HG02973 (cell line): ENCODE results near the gene WASHC2A.
"Not testable (repeated sequence)": the region's sequence is repeated elsewhere in the genome, so short reads cannot be mapped to it uniquely, and the experiment has no call there.

Source experiments
- ATAC-seq: cut with Tn5 transposase; IDR thresholded peaks from one replicate; pipeline ENCODE4 v1.9.1; 2021; ENCODE audit warnings: moderate library complexity; ENCODE audit not compliant: unreplicated experiment

Gene WASHC2A, protein sequence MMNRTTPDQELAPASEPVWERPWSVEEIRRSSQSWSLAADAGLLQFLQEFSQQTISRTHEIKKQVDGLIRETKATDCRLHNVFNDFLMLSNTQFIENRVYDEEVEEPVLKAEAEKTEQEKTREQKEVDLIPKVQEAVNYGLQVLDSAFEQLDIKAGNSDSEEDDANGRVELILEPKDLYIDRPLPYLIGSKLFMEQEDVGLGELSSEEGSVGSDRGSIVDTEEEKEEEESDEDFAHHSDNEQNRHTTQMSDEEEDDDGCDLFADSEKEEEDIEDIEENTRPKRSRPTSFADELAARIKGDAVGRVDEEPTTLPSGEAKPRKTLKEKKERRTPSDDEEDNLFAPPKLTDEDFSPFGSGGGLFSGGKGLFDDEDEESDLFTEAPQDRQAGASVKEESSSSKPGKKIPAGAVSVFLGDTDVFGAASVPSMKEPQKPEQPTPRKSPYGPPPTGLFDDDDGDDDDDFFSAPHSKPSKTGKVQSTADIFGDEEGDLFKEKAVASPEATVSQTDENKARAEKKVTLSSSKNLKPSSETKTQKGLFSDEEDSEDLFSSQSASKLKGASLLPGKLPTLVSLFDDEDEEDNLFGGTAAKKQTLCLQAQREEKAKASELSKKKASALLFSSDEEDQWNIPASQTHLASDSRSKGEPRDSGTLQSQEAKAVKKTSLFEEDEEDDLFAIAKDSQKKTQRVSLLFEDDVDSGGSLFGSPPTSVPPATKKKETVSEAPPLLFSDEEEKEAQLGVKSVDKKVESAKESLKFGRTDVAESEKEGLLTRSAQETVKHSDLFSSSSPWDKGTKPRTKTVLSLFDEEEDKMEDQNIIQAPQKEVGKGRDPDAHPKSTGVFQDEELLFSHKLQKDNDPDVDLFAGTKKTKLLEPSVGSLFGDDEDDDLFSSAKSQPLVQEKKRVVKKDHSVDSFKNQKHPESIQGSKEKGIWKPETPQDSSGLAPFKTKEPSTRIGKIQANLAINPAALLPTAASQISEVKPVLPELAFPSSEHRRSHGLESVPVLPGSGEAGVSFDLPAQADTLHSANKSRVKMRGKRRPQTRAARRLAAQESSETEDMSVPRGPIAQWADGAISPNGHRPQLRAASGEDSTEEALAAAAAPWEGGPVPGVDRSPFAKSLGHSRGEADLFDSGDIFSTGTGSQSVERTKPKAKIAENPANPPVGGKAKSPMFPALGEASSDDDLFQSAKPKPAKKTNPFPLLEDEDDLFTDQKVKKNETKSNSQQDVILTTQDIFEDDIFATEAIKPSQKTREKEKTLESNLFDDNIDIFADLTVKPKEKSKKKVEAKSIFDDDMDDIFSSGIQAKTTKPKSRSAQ (N-terminal part only)

DNA sequence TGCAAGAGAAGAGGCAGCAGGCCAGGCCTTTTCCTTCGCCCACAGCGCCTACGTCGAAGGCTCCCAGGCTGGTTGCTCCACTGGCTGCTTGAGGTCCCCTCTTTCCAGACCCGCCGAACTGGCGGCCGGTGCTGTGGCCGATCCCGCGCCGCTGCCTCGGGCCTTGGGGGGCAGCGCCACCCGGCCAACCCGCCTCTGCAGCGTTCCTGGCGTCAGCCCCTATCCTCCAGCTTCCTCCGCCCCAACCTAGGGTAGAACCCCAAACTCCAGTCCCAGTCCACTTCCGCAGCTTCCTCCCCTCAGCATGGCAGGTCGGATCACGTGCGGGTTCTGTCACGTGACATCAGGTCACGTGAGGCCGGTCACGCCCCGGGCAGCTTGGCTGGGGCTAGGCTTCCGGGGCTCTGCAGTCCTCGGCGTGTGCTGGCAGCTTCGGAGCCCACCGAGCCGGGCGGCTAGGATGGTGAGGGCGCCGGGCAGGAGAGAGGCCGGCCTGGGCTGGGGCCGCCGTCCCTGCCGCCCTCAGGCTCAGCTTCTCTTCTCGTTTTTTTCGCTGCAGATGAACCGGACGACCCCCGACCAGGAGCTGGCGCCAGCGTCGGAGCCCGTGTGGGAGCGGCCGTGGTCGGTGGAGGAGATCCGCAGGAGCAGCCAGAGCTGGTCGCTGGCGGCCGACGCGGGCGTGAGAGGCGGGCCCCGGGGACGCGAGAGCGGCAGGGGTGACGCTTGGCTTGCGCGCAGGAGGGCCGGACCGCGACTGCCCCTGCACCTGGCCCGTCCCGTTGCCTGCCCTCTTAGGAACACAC, at the start of gene WASHC2A:
TSS of gene WASHC2A (plus strand) at position 409 of the 806 bp plus-strand sequence. CDS start at position 461, 52 bp downstream.
- peak; percentile 85 for ATAC-seq

DNA sequence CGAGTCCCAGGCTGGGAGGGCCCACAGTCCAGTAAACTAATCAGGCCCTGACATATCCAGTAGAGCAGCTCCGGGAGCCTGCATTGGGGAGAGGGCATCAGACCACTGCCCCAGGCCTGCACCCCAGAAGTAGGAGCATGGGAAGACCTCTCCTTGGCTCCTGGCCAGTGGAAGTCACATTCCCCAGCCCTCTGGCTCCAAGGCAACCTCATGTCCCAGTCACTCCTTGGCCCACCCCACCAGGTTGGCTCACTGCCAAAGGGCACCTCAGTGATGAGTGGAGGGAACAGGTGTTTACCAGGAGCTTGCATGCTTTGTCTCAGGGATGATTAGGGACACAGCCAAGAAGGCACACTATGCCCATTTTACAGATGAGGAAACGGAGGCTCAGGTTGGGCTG, 48.5 kb upstream of the WASHC2A start:
- not testable (repeated sequence) for ATAC-seq

DNA sequence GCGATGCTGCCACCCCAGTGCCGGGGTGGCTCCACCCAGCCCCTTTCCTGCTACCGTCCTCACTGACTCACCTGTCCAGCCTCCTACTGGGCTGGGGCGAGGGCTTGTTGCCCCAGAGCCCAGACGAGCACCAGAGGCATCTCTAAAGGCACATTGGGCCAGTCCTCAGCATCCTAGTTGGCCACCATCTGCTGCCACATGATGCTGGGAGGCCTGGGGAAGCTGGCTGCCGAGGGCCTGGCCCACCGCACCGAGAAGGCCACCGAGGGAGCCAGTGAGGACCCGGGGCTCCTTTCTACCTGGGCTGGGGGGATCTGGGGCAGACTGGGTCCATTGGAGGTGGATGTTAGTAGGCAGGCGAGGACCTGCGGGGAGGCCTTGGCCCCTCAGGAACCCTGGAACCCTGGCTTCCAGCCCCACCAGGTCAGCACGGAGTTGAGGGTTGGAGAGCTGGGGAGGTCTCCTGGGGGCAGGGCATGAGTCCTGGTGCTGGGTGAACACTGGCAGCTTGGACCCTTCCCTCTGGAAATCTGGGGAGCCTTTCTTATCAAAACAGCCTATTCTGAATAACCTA, 47.2 kb upstream of the WASHC2A start:
- ATAC-seq: not testable (repeated sequence)

DNA sequence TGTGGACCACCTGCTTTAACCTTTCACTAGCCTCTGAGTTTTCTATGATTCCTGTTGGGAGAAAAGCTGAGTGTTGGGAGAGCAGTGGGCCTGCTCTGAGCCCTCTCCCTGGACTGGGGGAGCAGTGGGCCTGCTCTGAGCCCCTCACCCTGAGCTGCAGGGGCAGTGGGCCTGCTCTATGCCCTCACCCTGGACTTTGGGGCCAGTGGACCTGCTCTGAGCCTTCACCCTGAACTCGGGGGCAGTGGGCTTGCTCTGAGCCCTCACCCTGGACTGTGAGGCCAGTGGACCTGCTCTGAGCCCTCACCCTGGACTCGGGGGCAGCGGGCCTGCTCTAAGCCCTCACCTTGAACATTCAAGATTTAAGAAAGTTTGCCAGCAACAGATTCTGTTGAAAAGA, 46.1 kb upstream of the WASHC2A start:
- ATAC-seq: no peak

DNA sequence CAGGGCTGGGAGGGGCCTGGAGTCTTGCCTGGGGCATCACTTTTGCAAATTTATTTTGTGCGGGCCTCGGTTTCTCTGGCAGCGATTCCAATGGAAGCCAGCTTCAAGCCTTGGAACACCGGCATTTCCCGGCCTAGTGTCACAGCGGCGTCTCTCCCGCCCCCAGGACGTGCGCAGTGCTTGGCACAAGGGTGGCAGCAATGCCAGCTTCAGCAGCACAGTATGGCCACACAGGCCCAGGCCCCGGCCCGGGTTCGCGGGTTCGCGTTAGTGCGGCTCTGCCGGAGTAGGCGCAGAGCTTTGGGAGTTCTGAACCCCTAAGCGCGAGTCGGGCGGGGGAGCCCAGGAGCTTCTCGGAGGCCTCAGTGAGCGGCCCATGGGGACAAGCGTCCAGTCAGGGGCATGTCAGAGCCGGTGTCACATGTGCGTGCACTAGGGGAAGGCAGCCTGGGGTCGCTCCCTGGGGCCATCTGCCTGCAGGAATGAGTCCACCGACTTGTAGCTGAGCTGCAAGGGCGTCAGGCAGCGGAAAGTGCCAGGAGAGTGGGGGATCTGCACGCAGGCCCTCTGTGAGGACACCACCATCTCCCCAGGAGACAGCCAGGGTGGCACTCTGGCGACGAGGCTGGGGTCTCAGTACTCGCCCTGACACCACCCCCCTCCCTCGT, 42.9 kb upstream of the WASHC2A start:
- not testable (repeated sequence) for ATAC-seq

DNA sequence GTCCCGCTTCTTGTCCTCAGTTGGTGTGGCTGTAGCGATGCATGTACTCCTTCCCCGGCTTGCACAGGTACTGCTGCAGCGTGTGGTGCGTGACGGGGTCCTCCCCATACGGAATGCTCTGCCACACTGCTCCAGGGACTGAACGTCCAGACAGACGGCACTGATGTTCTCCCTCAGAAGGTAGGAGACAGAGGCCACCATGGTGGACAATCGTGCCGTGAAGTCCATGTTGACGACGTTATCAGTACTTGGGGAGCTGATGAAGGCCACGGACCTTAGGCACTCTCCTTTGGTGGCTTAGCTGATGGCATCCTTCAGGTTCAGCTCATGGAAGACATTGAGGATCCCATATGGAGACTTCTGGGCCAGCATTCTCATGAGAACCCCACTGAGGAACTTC, 42.1 kb upstream of the WASHC2A start:
- ATAC-seq: no peak

DNA sequence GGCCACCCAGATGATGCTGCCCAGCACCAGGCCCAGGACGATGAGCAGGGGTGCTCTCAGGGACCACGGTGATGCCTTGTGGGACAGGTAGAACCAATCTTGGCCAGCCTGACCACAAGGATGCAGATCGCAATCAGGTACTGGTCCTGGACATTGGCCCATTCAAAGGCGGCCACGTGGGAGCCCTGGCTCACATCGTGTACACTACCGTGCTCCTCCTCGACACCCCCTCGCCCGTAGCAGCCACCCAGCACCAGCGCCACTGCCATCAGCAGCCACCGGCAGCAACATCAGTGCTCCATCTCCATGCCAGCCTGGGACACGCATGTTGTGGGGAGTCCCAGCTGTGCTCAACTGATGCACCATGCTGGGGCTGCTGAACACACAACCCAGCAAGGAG, 40.6 kb upstream of the WASHC2A start:
- no peak for ATAC-seq

DNA sequence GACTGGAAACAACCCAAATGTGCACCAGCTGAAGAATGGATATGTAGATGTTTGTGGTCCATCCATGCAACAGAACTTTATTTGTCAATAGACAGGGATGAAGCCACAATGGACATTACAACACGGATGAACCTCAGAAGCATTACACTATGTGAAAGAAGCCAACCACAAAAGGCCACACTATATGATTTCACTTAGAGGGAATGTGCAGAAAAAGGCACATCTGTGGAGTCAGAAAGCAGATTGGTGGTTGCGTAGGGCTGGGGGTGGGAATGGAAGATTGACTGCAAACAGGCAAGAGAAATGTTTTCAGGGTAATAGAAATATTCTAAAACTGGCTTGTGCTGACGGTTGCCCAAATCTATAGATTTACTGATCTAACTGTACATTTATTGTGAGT, 34.3 kb upstream of the WASHC2A start:
- no peak for ATAC-seq

DNA sequence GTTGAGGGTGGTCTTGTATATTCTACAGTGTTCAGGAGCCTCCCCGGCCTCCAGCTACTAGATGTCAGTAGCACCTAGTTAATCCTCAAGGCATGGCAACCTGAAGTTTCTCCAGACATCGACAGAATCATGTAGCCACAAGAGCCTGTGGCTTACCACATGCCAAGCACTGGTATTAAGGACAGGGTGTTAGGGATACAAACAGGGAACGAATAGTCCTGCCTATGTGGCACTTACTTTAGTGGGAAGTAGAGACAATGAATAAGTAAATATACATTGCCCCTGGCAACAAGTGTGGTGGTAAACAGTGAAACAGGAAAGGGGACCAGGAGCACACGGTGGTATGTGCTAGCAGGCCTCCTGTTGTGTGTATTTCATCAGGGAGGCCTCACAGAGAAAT, 32.4 kb upstream of the WASHC2A start:
- not testable (repeated sequence) for ATAC-seq

DNA sequence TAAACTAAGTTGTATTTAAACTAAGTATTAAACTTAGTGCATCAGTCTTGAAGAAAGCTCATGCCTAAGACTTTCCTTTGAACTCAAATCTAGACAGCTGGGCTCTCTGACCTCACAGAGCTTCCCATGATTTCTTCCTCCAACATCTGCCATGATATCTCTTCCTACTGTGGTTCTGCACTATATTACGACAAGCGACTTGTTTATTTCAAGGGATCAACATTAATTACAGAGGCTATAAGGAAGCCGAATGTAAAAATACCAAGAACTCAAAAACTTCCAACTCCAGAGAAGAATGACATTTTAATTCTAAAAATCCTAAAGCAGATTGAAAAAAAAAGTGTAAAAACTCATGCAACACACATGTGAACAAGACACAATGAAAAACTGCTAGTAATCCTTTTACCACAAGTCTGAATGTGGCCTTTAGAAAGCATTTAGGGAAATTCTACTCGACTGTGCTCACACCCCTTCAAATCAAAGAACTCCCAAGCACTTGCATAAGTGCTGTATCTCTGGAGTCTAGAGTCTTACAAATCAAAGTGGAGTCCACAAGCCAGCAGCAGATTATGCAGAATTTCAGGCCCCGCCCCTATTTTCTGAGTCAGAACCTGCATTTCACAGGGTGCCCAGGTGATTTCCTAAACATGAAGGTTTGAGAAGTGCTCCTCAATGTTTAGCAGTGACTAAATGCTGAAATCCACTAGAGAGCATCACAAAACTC, 22.7 kb upstream of the WASHC2A start:
- no peak for ATAC-seq

DNA sequence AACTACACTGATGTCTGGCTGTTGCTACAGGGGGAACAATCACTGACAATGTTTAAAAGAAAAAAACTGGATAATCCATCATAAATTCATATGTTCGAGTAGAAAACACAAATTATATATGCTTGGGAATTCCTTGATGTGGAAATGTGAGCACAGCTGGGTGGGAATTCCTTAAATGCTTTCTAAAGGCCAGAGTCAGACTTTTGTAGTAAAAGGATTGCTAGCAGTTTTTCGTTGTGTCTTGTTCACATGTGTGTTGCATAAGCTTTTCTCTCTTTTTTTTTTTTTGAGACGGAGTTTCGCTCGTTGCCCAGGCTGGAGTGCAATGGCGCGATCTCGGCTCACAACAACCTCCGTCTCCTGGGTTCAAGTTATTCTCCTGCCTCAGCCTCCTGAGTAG, 21.3 kb upstream of the WASHC2A start:
- not testable (repeated sequence) for ATAC-seq

DNA sequence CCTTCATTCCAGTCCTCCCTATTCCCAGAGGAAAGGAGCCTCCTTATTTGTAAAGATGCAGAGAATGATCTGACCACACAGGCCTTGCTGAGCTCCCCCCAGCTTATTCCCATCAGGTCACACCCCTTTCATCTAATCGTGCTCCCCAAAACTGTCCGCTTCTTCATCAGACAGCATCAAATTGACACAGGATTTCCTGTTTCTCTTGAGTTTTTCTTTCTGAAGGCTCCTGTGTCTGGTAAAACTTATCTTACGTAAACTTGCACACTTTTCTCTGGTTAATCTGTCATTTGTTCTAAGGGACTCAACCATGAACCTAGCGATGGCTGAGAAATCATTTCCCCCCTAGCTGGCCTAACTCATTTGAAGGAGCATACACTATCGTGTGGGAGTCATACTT, 20.2 kb upstream of the WASHC2A start:
- not testable (repeated sequence) for ATAC-seq

DNA sequence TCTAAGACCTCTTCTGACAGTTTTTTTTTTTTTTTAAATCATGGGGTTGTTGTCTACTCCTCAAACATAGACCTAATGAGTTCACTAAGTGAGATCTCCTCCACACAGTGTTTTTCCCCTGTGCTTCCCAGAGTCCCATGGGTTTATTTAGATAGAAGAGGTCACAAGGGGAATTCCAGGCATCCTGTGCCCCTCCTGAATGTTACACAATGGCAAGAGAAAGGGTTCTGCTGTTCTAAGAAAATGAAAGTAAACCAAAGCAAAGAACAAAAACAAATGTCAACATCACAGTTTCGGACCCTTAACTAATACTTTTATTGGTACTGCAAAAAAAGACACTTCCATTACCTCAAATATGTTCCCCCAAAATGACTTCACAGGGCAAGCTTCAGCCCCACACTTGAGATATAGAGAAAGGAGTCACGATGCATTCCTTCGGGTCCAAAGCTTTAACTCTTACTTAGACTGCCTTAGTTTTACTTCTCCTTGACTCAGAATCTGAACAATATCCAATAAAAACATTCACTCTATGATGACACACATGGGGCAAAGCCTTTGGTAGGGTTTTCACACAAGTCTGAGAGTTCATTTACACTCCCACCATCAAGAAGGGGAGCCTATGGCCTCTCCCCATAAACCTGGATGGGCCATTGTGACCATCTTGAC, 15.6 kb upstream of the WASHC2A start:
- ATAC-seq: not testable (repeated sequence)

DNA sequence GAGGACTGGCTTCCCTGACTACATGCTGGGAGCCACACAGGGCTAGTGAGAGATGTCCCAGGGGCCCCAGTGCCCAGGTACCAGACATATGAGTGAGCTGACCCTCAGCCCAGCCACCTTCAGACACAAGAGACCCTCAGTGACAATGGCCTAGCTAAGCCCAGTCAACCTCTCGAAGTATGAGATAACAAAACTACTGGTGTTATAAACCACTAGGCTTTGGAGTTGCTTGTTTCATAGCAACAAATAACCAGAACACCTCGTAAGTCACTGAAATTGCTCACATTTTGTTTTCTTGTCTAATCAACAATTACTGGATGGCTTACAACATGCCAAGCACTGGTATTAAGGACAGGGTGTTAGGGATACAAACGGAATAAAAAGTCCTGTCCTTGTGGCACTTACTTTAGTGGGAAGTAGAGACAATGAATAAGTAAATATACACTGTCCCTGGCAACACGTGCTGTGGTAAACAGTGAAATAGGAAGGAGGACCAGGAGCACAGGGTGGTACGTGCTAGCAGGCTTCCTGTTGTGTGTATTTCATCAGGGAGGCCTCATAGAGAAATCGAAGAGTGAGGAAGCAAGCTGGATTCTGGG, 14.9 kb upstream of the WASHC2A start:
- ATAC-seq: not testable (repeated sequence)

DNA sequence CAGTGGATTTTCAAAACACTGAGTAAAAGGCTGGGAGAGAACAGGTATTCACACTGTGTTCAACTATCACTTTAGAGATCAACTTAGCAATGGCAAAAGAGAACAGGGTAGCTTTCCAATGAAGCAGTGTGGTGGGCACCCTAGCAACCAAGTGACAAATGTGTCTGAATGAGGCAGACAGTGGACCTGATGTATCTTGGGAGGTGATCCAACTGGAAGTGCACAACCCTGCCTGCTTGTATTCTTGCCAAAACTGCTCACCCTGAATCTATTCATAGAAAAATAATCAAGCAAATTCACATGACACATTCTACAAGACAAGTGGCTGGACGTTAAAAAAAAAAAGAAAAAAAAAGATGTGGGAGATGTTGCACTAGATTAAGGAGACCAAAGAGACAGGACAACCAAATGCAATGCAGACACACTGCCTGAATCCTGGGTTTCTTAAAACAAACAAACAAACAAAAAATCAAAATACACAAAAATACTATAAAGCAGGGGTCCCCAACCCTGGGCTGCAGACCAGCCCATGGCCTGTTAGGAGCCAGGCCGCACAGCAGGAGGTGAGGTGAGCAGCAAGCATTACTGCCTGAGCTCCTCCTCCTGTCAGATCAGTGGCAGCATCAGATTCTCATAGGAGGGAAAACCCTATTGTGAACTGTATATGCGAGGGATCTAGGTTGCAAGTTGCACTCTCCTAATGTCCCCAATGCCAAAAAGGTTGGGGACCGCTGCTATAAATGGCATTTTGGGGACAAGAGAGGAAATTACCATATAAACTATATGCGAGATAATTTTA, 12.1 kb upstream of the WASHC2A start:
- not testable (repeated sequence) for ATAC-seq

DNA sequence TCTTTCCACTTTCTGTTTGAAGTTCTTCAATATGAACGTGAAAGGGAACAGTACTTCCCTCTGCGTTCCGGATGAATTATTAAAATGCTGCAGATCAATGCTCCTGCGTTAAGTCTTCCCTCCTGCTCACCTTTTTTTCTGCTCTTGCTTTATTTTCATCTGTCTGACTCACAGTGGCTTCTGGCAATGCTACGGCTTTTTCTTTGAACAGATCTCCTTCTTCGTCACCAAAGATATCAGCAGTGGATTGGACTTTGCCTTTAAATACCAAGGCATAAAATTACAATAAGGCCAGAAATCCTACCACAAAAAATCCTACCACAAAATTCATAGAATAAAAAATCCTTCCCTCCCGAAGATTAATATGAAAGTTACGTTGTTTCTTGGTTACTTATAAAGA, 11.1 kb upstream of the WASHC2A start:
- ATAC-seq: not testable (repeated sequence)

DNA sequence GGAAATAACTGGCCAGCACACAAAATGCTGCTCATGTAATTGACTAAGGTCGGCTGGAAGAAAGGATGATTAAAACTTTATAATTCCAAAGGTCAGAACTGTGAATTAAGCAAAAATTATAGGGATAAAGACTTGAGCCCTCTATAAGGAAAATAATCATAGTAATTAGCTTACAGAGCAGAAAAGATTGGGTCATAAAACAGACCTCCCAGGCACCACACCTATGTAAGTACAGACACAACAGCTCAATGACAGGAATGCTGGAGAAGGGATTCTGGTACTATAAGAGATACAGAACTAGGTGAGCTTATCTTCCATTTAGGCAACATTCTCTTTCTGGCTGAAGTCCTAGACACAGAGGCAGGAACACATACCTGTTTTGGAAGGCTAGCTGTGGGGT, 9.0 kb upstream of the WASHC2A start:
- ATAC-seq: not testable (repeated sequence)
